RWPE1 (cell line): ENCODE data around the gene EIF4E2.

Experiments used
- CTCF ChIA-PET: fragments of 350-600 bp; sonication (Branson Sonifier 250); formaldehyde crosslinking; extraction: SDS; loops from one replicate; lab custom pipeline; 2021; lab: Yijun Ruan, JAX
- POLR2A ChIA-PET: fragments of 400-600 bp; formaldehyde crosslinking; extraction: SDS; loops from one replicate; lab custom pipeline; 2020; ENCODE audit warnings: antibody characterized with exemption; ENCODE audit not compliant: low non-redundant PET; lab: Yijun Ruan, JAX
- DNase-seq: peaks from one replicate; pipeline ENCODE4 v3.0.0; 2012; ENCODE audit warnings: low spot score
- H3K27ac ChIP-seq: fragments of 450-650 bp; 2 replicates; pipeline ENCODE4 v1.5.1; 2017
- TF ChIP-seq, protein P1 (sequence below): fragments of 450-650 bp; conservative IDR thresholded peaks from 2 replicates; pipeline ENCODE4 v1.5.1; 2017; ENCODE audit warnings: low read depth, mild to moderate bottlenecking

Gene EIF4E2

DNA sequence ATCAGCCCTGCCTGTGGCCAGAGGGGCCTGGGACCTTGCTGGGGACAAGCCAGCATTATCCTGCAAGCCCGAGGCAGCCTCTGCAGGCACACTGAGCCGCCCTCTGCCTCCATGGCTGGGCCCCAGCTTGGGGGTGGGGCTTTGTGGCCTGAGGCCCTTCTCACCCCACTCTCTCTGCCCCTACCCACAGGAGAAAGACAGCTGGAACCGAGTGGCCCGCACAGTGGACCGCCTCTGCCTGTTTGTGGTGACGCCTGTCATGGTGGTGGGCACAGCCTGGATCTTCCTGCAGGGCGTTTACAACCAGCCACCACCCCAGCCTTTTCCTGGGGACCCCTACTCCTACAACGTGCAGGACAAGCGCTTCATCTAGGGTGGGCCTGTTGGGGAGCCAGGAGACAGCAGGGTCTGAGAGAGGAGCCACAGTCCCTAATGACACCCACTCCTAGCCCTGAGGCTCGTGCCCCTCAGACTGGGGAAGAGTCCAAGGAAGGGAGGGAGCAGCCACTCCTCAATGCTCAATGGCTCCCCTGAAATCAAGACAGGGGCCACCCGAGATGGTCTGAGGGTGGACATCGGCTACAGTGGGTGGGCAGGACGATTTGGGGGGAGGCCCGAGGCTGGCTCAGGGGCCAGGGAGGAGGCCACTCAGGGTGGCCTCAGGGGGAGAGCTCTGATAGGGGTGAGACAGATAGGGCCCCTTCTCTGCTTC lies 15.4 kb upstream of the EIF4E2 start:
- H3K27ac ChIP-seq, result no peak overlapping the region
- ChIA-PET CTCF (no interaction called here), POLR2A (no interaction called here)
- DNase-seq, result no peak
- TF ChIP-seq, protein P1, sequence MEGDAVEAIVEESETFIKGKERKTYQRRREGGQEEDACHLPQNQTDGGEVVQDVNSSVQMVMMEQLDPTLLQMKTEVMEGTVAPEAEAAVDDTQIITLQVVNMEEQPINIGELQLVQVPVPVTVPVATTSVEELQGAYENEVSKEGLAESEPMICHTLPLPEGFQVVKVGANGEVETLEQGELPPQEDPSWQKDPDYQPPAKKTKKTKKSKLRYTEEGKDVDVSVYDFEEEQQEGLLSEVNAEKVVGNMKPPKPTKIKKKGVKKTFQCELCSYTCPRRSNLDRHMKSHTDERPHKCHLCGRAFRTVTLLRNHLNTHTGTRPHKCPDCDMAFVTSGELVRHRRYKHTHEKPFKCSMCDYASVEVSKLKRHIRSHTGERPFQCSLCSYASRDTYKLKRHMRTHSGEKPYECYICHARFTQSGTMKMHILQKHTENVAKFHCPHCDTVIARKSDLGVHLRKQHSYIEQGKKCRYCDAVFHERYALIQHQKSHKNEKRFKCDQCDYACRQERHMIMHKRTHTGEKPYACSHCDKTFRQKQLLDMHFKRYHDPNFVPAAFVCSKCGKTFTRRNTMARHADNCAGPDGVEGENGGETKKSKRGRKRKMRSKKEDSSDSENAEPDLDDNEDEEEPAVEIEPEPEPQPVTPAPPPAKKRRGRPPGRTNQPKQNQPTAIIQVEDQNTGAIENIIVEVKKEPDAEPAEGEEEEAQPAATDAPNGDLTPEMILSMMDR, result no peak

GRCh38 chr2:232535761-232536530 lies 14.5 kb upstream of the EIF4E2 start:
- ChIA-PET CTCF (interaction anchor here (0.5 to 0.7 kb wide), 3 partner anchors 27 to 767 kb away, joined by 3 to 4 read pairs (median 4); no protein-coding TSS in a partner anchor), POLR2A (no interaction called here)
- TF ChIP-seq, protein P1, result no peak
- no peak overlapping the region for H3K27ac ChIP-seq
- DNase-seq, result no peak

- POLR2A ChIA-PET, result no interaction called here
- TF ChIP-seq, protein P1, result no peak
- no peak for DNase-seq
- H3K27ac ChIP-seq, result no peak overlapping the region
- CTCF ChIA-PET, result no interaction called here
These were observed 13.4 kb upstream of the EIF4E2 start for GRCh38 chr2:232537079-232537478.

GRCh38 chr2:232537499-232537898 lies 13.0 kb upstream of the EIF4E2 start:
- H3K27ac ChIP-seq, result no peak overlapping the region
- CTCF ChIA-PET, result no interaction called here
- no peak for DNase-seq
- POLR2A ChIA-PET, result interaction anchor here (0.6 kb wide), 1 partner anchor 13 kb away, joined by 3 read pairs; the partner anchor contains the start of genes EIF4E2 and TIGD1
- TF ChIP-seq, protein P1, result no peak

DNA sequence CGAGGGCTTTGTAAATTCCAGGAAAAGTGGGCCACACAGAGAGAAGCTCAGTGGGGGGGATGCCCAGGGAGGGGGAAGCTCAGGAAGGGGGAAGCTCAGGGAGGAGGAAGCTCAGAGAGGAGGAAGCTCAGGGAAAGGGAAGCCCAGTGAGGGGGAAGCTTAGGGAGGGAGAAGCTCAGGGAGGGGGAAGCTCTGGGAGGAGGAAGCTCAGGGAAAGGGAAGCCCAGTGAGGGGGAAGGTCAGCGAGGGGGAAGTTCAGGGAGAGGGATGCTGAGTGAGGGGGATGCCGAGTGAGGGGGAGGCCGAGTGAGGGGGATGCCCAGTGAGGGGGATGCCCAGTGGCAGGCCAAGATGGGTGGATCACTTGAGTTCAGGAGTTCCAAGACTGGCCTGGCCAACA lies 11.8 kb upstream of the EIF4E2 start:
- no peak for DNase-seq
- no peak overlapping the region for H3K27ac ChIP-seq
- CTCF ChIA-PET, result no interaction called here
- POLR2A ChIA-PET, result no interaction called here
- TF ChIP-seq, protein P1, result no peak

DNA sequence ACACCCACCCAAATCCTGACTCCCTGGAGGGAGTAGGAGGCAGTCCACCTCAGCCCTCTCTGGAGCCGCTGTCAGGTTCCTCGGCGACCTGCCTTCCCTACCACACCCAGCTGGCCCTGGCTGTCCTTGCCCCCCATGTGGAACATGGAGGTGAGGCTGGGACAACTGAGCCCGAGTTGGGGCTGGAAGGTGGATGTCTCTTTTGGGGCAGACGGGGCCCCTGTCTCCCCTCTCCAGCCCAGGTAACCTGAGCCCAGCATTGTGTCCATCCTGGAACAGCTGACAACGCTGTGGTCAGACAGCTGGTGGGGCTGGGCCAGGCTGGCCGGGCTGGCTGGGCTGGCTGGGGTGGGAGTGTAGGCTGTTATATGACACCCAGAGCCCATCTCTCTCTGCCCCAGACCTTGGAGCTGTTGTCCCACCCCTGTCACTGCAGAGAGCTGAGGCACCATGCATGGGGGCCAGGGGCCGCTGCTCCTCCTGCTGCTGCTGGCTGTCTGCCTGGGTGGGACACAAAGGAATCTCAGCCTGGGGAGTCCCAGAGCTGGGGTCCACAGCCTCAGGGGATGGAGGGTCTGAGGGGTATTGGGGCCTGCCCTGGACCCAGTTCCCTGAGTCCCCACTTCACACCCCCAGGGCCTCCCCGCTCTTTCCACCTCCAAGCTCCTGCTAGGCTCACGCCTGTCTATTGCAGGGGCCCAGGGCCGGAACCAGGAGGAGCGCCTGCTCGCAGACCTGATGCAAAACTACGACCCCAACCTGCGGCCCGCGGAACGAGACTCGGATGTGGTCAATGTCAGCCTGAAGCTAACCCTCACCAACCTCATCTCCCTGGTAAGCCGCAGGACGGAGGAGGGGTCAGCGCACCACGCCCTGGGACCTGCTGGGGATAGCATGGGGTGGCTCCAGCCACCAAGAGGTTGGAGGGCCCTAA lies 10.9 kb upstream of the EIF4E2 start, which contains the start of gene CHRNG:
CHRNG (plus strand) TSS at position 395 of the 934 bp plus-strand sequence; CDS start at position 451, 56 bp downstream.
- ChIA-PET POLR2A (no interaction called here), CTCF (interaction anchor here (0.7 kb wide), 1 partner anchor 17 kb away, joined by 4 read pairs; no protein-coding TSS in a partner anchor)
- no peak within 1 kb of the TSS for H3K27ac ChIP-seq
- no peak for DNase-seq
- TF ChIP-seq, protein P1, result no peak
